Suprapubic skin (tissue), 4 donors: ENCODE measurements around the gene SCTR. TPM values are rescaled to one million over a fixed set of nuclear protein-coding genes. Genes with fewer than 3 reads are reported as not detected.
A peak's percentile ranks its signal among the peaks of the same experiment; 100 is the strongest.

Source experiments
- DNase-seq, 2 donors: peaks; one replicate each; pipeline ENCODE4 v3.0.0-alpha.2; 2019; ENCODE audit warnings: low spot score in 2 of 2
- H3K27ac ChIP-seq: fragments of 200-600 bp; sonication (generic); one replicate; pipeline ENCODE4 v1.5.1; 2019
- H3K27me3 ChIP-seq: fragments of 200-600 bp; sonication (generic); one replicate; pipeline ENCODE4 v1.5.1; 2019
- H3K36me3 ChIP-seq: fragments of 200-600 bp; sonication (generic); one replicate; pipeline ENCODE4 v1.5.1; 2019
- H3K4me1 ChIP-seq: fragments of 200-600 bp; sonication (generic); one replicate; pipeline ENCODE4 v1.5.1; 2019
- H3K4me3 ChIP-seq: fragments of 200-600 bp; sonication (generic); one replicate; pipeline ENCODE4 v1.5.1; 2019; ENCODE audit warnings: mild to moderate bottlenecking
- H3K9me3 ChIP-seq: fragments of 200-600 bp; sonication (generic); one replicate; pipeline ENCODE4 v1.5.1; 2019
- EP300 ChIP-seq: sonication (generic); formaldehyde crosslinking; IDR thresholded peaks from one replicate; pipeline ENCODE4 v1.6.1; 2017; ENCODE audit warnings: antibody characterized with exemption
- POLR2A ChIP-seq, 2 donors: fragments of 450-650 bp; IDR thresholded peaks; one replicate each; pipeline ENCODE4 v1.6.1; 2017; ENCODE audit warnings: antibody characterized with exemption in 2 of 2, mild to moderate bottlenecking in 2 of 2, moderate library complexity in 2 of 2
- POLR2AphosphoS5 ChIP-seq, 3 donors: sonication (generic); formaldehyde crosslinking; IDR thresholded peaks; one replicate each; pipeline ENCODE4 v1.6.1; 2017; ENCODE audit warnings: antibody characterized with exemption in 3 of 3
- WGBS: methylation state at CpG from one replicate; pipeline ENCODE4 v1.1.5; 2018; 5-methylcytosine and 5-hydroxymethylcytosine counted together
- total RNA-seq, 4 donors: library from RNA; depleted of rRNA; stranded (reverse); fragments of >200 nt; gene quantifications; one replicate each; pipeline ENCODE4 v1.1.0, GENCODE V29; 2016
- TF ChIP-seq, protein P1 (sequence below), 2 donors: fragments of 200-600 bp in 1 of 2; fragments of 450-650 bp in 1 of 2; sonication (generic) in 1 of 2; IDR thresholded peaks; one replicate each; pipeline ENCODE4 v1.5.1; 2016 to 2019; ENCODE audit warnings: antibody characterized with exemption in 2 of 2, mild to moderate bottlenecking in 1 of 2, moderate library complexity in 1 of 2

SCTR gene
- total RNA-seq, 4 donors from 2014 or later: not detected

DNA sequence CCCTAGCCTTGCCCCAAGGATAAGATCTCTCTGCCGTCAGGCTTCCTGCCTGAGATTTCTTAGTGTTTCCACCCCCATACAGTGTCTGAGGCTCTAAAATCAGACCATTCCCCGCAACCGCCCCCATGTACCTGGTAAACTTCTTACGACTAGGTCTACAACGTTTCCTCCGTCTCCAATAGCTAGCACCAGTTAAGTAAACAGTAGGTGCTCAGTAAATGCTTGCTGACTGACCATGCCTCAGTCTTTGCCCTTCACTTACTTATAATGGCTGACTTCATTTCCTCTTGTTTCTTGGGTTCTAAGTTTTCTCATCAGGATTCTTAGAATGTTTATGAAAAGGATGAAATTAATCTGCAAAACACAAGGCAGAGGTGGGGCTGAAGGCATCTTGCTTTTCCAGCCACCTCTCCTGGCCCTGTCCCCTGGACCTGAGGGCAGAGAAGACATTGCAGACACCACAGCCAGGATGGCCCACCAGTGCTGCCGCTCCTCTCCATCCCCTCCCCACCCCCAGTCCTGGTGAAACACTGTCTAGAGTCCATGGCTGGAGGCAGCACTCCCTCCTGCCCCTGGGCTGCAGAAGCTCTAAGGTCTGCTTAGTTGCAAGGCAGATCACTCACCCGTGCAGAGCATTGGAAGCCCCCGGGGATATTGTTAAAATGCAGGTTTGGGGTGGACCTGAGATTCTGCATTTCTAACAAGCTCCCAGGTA lies 75.7 kb downstream of the SCTR start:
- H3K4me1 ChIP-seq: peaks cover 4% of the 10 kb centered on the region
- peaks cover 21% of the 10 kb centered on the region for H3K27me3 ChIP-seq
- WGBS: 78% methylated on average over 9 of the region's 9 CpGs

DNA sequence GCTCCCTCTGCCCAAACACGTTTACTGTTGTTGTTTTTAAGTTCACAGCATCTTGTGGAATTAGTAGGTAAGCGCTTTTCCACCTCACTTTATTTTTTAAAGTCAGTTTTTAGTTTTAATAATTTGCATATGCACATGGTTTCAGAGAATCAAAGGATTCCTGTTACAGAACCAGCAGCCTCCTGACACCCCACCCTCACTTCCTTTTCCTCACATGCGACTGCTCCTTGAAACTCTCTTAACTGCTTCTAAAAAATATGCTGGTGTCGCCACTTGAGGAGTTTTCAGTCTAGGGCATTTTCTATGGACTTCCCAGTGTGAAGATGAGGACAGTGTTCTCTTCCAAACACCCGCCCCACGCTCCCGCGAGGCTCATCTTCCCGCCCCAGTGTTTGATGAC lies 78.2 kb downstream of the SCTR start:
- no peak overlapping the region for H3K27ac ChIP-seq
- no peak for DNase-seq

More for the DNA sequence above, 75.7 kb downstream of the SCTR start:
- no peak overlapping the region for H3K4me3 ChIP-seq
- no peak overlapping the region for H3K27ac ChIP-seq
- H3K36me3 ChIP-seq: no peaks in the 10 kb centered on the region
- DNase-seq: no peak
- H3K9me3 ChIP-seq: no peaks in the 10 kb centered on the region
- no peak for TF ChIP-seq EP300
- no peak for TF ChIP-seq POLR2A (IDR thresholded peaks at IDR 0.05)
- no peak for TF ChIP-seq POLR2AphosphoS5 (IDR thresholded peaks at IDR 0.05)
- TF ChIP-seq, protein P1, sequence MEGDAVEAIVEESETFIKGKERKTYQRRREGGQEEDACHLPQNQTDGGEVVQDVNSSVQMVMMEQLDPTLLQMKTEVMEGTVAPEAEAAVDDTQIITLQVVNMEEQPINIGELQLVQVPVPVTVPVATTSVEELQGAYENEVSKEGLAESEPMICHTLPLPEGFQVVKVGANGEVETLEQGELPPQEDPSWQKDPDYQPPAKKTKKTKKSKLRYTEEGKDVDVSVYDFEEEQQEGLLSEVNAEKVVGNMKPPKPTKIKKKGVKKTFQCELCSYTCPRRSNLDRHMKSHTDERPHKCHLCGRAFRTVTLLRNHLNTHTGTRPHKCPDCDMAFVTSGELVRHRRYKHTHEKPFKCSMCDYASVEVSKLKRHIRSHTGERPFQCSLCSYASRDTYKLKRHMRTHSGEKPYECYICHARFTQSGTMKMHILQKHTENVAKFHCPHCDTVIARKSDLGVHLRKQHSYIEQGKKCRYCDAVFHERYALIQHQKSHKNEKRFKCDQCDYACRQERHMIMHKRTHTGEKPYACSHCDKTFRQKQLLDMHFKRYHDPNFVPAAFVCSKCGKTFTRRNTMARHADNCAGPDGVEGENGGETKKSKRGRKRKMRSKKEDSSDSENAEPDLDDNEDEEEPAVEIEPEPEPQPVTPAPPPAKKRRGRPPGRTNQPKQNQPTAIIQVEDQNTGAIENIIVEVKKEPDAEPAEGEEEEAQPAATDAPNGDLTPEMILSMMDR (IDR thresholded peaks at IDR 0.05): no peak

DNA sequence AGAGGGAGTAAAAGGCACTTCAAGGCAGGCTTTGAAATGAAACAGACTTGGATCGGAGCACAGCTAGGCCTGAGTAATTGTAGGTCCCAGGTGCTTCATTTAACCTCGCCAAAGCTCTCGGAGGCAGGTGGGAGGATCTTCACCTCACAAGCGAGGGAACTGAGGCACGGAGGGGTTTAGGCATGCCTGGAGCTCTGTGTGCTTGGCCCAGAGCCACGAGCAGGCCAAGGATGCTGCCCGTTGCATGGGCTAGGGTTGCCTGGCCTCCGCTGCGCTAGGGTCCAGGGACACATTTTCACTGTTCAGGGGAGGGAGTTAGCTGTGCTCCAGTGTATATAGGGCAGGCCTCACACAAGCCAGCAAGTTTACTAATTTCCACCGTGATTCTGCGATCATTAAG lies 81.4 kb downstream of the SCTR start:
- peaks cover 4% of the 10 kb centered on the region for H3K27me3 ChIP-seq
- peak in 1 of 2 donors; percentile 41 for DNase-seq
- no peaks in the 10 kb centered on the region for H3K36me3 ChIP-seq
- WGBS: 93% methylated on average over 6 of the region's 11 CpGs
- H3K4me1 ChIP-seq: no peaks in the 10 kb centered on the region
- no peak overlapping the region for H3K4me3 ChIP-seq
- no peak overlapping the region for H3K27ac ChIP-seq
- H3K9me3 ChIP-seq: no peaks in the 10 kb centered on the region
- TF ChIP-seq POLR2AphosphoS5 (IDR thresholded peaks at IDR 0.05) (no peak), POLR2A (IDR thresholded peaks at IDR 0.05) (no peak), EP300 (no peak)
- TF ChIP-seq, protein P1 (IDR thresholded peaks at IDR 0.05): no peak

More for the DNA sequence above, 78.2 kb downstream of the SCTR start:
- peaks cover 4% of the 10 kb centered on the region for H3K4me1 ChIP-seq
- WGBS: 59% methylated on average over 9 of the region's 9 CpGs
- TF ChIP-seq POLR2AphosphoS5 (IDR thresholded peaks at IDR 0.05): no peak
- TF ChIP-seq, protein P1 (IDR thresholded peaks at IDR 0.05): no peak
- TF ChIP-seq EP300: no peak
- TF ChIP-seq POLR2A (IDR thresholded peaks at IDR 0.05): no peak
- H3K9me3 ChIP-seq: no peaks in the 10 kb centered on the region
- peaks cover 10% of the 10 kb centered on the region for H3K27me3 ChIP-seq
- no peak overlapping the region for H3K4me3 ChIP-seq
- no peaks in the 10 kb centered on the region for H3K36me3 ChIP-seq

DNA sequence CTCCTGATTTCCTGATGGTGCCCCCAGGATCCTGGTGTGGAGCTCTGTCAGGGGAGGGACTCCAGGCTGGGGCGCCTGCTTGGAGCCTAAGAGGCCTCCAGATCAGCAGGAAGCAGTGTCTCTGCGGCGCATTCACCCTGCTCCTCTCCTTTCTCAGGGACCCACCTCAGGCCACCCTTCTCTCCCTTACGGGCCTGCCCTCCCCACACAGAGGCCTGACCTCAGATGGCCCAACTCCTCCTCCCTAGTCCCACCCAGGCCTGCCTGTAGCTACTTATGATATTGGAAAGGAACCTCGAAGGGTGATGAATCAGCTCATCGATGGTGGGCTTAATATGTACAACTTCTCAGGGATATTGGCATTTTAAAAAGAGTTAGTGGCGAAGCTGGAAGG lies 82.1 kb downstream of the SCTR start:
- TF ChIP-seq, protein P1 (IDR thresholded peaks at IDR 0.05): no peak
- TF ChIP-seq POLR2A (IDR thresholded peaks at IDR 0.05) (no peak), EP300 (no peak), POLR2AphosphoS5 (IDR thresholded peaks at IDR 0.05) (no peak)
- peaks cover 4% of the 10 kb centered on the region for H3K27me3 ChIP-seq
- no peak overlapping the region for H3K27ac ChIP-seq
- peak in 1 of 2 donors; percentile 55 for DNase-seq
- no peak overlapping the region for H3K4me3 ChIP-seq
- no peaks in the 10 kb centered on the region for H3K4me1 ChIP-seq
- 81% methylated on average over 7 of the region's 7 CpGs for WGBS
- no peaks in the 10 kb centered on the region for H3K36me3 ChIP-seq
- no peaks in the 10 kb centered on the region for H3K9me3 ChIP-seq

DNA sequence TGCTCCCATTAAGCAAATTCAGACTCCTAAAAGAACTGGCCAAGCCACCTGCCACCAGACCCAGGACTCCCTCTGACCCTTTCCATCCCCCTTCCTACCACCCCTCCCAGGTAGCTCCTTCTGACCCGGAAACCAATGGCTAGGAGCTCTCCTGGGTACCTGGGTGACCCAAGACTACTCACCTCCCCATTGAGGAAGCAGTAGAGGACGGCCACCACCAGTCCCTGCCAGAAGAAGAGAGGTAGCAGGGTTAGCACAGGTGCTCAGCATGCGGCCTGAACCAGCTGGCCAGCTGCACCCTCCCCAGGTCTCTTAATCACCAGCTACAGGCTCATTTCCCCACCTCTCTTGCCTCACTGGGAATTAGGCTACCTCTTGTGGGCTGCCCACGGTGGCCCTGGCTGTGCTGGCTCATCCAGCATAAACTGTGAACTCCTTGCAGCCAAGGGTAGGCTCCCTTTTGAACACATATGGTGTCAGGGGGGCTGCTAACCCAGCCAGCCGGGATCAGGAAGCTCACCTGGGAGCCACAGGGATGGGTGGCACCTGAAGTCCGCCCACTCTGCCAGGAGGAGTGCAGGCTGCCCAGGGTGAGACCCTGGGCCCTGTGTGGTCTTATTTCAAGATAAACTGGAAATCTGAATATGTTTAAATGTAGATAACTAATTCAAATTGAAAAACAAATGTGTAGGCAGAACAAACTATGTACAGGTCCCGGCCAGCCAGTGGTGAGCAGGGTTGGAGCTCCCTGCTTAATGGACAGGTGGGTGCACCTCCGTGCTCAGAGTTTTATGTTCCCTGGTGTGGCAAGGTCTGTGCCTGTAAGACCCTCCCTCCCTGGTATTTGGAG lies 82.7 kb downstream of the SCTR start:
- TF ChIP-seq POLR2AphosphoS5 (IDR thresholded peaks at IDR 0.05) (no peak), POLR2A (IDR thresholded peaks at IDR 0.05) (no peak)
- TF ChIP-seq, protein P1 (IDR thresholded peaks at IDR 0.05): no peak
- DNase-seq: no peak
- WGBS: 85% methylated on average over 6 of the region's 8 CpGs

More for the DNA sequence above, 82.7 kb downstream of the SCTR start:
- Histone ChIP-seq H3K36me3 (no peaks in the 10 kb centered on the region), H3K4me3 (no peak overlapping the region), H3K27me3 (peaks cover 3% of the 10 kb centered on the region), H3K27ac (no peak overlapping the region), H3K4me1 (no peaks in the 10 kb centered on the region), H3K9me3 (no peaks in the 10 kb centered on the region)
